Endothelial cell of hepatic sinusoid (primary cell): ENCODE results near the gene PGM1.

Source experiments
- in situ Hi-C: cut with HindIII; loops from 2 replicates; pipeline ENCODE4 v1.10.0; 2017; ENCODE audit warnings: low sequenced_read_pairs

The PGM1 gene

GRCh38 chr1:63630238-63630637 is 37.0 kb downstream of the PGM1 start:
- in situ Hi-C loops: no loop called here

DNA sequence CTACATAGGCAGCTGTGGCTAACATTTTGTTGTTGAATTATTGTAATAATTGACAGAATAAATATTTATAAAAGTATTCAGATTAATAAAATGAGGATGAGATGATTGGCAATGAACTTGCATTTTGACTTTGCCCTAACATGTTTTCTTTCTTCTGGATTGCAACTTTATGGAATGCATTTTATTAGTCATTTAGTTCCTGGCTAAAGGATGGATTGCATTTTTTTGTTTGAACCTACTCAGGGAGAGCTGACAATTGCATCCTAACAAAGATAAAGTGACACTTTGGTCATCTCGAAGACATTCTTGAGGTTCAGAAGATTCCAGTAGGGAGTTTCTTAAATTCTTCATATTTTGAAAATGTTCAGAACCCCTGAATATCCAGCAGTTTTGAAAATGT is 37.5 kb downstream of the PGM1 start:
- in situ Hi-C loops: no loop called here

DNA sequence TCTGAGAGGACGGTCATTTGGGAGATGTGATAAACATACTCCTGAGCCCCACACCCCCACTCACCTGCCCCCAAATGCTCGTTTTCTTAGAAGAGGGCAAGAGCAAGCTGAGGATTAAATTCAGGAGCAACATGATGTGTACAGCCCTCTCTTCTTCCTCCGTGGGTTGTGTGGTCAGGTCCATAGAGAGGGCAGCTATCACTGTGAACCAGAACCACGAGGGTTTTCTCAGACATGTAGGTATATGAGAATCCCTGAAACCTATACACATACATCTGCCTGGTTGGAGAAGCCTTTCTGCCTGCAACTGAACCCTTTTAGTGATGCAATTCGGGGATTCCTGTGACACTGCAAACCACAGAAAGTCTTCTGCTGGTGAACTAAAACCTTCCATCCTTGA is 38.9 kb downstream of the PGM1 start:
- in situ Hi-C loops: no loop called here

GRCh38 chr1:63633281-63633680 is 40.1 kb downstream of the PGM1 start:
- in situ Hi-C loops: no loop called here

- in situ Hi-C loops: no loop called here
Observed at GRCh38 chr1:63634471-63634870, 41.3 kb downstream of the PGM1 start.

DNA sequence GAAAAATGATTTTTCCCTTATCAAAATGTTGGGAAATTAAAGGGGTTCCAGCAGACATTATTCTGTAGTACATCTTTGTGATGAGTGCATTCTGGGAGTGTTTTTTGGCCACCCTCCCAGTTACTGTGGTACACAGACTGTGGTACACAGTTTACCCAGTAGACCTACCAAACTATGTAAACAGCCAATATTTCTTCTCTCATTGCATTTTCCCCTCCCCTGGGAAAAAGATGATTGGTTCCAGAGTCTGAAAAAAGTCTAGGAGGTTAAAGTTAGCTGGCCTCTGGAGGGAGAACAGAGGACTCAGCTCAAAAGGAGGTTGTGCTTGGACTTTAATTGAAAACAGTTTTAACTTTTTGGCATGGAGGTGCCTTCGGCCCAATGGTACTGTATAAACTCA is 42.5 kb downstream of the PGM1 start:
- in situ Hi-C loops: no loop called here

GRCh38 chr1:63636192-63637105 is 43.2 kb downstream of the PGM1 start:
- in situ Hi-C loops: no loop called here

DNA sequence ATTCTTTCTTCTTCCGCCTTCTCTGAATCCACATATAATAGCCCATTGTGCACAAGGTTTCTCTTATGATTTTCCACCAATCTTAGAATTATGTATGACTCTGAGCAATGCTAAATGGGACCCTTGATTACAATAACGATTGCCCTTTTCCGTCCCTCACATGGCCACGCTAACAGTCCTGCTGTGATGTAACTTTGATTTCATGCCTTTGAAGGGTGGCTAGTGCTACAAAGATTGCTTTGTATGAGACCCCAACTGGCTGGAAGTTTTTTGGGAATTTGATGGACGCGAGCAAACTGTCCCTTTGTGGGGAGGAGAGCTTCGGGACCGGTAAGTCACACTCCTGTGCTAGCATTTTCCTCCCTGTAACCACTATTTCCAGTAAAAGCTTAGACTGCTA is 45.3 kb downstream of the PGM1 start:
- in situ Hi-C loops: no loop called here

DNA sequence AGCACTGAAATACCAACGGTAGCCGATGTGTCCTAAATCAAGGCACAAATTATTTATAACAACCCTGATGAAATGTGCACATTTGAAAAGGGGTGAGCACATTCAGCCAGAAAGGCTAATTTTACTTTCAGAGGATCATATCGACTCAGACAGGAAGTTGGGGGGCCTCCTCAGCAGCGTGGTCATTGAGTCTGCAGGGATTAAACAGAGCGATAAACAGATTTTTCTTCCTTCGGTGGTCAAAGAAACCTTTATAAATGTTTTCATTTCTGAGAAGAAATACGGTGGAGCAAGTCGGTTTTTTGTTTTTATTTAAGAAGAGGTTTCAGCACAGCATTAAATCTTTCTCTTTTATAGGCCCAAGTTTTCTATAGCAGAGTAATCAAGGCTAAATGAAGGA is 45.7 kb downstream of the PGM1 start:
- in situ Hi-C loops: no loop called here

DNA sequence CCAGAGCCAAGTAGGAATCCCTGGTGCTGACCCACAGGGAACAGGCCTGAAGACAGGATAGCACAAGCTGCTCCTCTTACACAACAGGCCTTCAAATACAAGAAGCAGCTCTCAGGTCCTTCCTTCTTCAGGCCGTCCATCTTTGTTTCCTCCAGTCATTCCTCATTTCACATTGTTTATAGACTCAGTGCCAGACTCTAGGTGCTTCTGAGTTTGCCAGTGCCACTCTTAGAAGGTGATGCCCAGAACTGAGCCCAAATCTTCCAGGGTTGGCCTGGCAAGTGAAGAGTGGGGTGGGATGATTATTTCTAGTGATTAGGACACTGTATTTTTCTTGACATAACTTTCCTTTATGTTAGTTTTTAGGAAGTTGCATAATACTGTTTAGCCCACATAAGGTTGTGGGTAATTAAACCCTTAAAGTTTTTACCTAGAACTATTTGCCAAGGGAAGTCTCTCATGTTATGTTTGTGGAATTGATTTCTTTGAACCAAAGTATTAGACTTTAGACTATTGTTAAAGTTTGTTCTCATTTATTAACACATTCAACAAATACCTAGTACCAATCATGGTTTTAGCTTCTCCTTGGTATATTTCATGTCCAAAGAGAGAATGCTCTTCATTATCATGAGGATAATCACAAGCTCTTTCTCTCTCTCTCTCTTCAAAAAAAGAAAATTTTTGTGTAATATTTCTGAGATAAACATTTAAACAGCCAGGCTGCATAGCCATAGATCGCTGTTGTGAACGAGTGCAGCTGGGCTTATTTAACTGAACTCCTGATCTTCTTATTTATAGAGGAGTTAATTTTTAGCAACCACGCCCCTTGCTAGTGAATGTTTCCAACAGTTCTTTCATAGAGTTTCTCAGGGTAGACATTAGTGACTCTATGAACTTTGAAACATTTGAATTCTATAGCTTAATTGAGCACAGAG is 47.7 kb downstream of the PGM1 start:
- in situ Hi-C loops: no loop called here

- in situ Hi-C loops: no loop called here
Observed at GRCh38 chr1:63641615-63642014, 48.4 kb downstream of the PGM1 start.

- in situ Hi-C loops: no loop called here
Observed at GRCh38 chr1:63642901-63643300, 49.7 kb downstream of the PGM1 start.

DNA sequence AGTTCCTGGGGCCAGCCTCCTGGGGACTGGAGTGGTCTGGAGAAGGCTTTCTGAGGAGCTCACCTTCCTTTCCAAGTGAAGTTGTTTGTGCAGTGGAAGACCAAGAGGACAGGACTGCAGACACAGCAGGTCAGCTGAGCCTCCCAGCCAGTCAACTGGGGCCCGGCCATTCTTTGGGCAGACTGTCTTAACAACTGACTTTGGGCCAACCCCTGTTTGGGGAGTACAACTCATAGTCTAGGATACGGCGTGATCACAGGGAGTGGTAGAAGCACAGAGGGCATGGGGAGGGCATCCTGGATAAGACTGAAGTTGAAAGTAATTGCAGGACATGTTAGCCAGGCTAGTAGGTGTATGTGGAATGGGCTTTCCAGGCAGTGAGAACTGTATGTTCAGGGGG is 50.3 kb downstream of the PGM1 start:
- in situ Hi-C loops: no loop called here

DNA sequence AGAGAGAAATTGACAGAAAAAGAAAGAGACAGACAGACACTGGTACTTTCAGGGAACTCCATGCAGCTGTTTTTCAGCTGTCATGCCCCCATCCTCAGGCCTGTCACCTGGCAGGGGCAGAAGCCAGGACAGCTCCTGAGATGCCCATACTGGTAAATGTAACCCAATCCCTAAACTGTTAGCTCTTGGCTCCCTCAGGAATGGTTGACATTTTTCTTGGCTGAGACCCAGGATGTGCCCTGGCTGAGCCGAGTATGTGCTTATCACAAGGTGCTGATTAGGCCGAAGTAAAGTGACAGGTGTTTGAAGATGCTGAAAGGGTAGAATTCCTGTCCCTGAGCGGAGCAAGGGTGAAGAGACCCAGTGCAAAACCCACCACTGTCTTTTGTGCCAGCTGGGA is 50.7 kb downstream of the PGM1 start:
- in situ Hi-C loops: no loop called here

DNA sequence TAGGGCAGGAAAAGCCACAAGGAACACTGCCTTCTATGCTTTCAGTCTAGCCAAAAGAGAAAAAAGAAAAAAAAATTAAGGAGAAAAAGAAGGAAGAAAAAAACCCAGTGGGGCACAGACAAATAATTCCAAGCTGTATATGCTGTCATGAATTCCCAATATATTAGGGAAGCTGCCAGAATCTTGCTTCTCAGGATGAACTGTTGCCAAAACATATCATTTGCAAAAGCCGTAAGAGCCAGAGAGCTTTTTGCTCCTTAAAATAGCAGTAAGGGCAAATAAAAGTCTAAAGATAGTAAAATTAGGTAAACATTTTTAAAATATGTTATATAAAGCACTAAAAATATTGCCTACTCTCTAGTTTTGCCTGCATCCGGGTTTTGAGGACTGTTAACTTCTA is 52.1 kb downstream of the PGM1 start:
- in situ Hi-C loops: no loop called here

DNA sequence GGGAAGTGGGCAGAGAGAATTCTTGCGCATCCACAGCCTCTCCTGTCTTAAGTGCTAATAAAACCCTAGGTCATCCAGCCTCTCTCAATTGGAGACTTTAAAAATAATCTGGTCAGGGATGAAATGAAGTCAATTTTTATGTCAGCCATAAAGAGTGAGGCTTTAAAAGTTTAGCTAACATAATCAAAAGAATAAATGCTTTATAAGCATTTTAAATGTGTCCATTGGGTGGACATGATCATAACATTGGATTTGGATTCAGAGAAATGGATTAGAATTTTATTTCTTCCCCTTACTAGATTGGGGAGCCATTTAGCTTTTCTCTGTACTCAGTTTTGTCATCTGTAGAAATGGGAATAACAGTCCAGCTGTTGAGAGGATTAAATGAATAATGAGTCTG is 55.5 kb downstream of the PGM1 start:
- in situ Hi-C loops: no loop called here

DNA sequence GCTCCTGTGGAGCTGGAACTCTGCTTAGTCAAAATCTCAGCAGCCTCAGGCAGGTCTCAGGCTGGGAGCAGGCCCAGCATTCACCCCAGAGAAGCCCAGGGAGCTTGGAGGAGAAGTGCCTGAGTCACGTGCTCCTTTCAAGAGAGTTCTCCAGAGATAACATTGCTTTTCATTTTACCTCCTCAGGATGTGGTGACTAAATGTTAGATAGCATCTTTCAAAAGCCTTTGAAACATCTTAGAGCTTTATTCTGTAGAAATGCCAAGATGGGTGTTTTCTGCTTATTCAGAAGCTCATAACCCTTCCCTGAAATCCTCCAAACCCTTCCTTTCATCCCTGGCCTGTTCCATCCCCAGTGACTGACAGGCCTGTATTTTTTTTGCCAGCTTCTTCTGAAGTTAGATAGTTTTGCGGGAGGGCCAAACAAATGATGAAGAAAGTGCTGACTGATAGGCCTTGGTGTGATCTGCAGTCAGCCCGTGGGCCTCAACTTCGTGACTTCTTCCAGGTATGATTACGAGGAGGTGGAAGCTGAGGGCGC is 58.0 kb downstream of the PGM1 start:
- in situ Hi-C loops: no loop called here

DNA sequence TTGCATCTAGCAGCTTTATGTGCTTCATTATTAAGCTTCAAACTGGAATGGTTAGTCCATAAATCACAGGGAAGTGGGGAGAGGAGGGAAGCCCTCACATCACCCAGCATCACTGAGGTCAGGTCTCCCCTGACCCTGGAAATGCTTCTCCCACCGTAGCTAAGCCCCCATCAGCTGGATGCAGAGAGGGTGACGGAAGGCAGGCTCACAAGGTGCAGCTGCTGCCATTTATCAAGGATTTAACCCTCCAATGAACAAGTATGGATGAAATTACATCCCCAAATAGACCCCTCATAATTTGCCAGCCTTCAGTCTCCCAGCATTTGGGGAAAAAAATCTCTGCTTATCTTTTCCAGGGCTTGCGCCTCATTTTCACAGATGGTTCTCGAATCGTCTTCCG is 60.8 kb downstream of the PGM1 start:
- in situ Hi-C loops: no loop called here

DNA sequence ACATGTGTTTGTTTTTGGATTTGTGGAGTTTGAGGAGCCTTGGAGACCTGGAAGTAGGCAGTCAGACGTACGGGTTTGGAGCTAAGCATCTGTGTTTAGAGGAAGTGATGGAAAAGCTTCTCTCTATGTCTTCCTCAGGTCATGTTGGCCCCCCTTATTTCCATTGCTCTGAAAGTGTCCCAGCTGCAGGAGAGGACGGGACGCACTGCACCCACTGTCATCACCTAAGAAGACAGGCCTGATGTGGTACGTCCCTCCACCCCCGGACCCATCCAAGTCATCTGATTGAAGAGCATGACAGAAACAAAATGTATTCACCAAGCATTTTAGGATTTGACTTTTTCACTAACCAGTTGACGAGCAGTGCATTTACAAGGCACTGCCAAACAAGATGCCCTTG is 66.2 kb downstream of the PGM1 start:
- in situ Hi-C loops: no loop called here

DNA sequence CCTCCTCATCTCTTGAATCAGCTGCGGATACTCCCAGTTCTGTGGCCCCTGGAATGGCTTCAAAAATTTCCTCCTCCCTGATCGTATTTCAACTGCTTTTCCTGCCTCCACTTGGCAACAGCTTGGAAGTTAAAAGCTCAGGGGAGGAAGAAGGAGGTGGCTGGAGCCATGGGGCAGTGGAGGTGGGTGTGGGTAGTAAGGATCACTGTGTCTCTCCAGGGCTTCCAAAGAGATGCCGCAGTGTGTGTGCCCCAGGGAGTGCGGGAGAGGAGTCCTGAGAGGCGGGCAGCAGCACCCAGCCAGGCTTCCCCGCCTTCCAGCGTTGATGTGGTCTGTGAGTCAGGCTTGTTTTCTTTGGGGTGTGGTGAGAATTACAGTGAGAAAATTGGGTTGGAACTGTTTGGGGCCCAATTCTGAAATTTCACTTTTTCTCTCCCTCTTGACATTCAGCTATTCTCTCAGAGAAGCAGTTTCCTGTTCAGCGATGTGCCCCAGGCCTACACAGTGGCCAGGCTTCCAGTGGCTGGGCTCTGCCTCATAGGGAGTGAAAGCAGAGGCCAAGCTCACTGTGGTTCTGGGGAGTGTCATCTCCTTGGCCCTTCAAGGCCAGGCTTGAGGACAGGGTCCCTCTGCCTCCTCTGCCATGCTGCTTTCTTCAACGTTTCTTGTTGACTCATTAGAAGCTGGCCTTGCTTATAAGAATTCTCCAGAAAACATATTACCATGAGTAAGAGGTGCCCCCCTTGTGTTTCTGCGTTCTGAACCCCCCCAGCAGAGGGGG is 69.0 kb downstream of the PGM1 start:
- in situ Hi-C loops: no loop called here

DNA sequence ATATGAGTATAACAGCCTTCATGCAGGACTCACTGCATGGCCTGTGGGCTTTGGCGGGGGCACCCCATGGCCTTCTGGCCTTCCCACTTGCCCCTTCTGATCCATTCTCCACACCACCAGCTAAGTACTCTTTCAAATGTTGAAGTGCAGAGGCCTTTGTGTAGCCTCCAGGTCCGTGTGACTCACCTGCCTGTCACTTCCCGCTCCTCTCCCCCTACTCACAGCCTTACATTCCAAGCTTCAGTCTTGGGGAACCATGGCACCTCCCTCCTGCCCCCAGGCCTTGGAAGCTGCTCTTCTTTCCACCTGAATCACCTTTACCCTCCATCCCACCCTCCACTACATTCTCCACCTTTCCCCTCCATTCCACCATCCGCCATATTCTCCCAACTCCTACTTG is 69.6 kb downstream of the PGM1 start:
- in situ Hi-C loops: no loop called here
